Breast epithelium (tissue), 4 donors: Measurements from ENCODE around the gene SLC43A2. TPM values are rescaled to one million over a fixed set of nuclear protein-coding genes. Genes with fewer than 3 reads are reported as not detected.
"Not testable (repeated sequence)": the region's sequence is repeated elsewhere in the genome, so short reads cannot be mapped to it uniquely, and the experiment has no call there.

ENCODE experiments used
- DNase-seq, 2 donors: peaks; one replicate each; pipeline ENCODE4 v3.0.0-alpha.2; 2019; ENCODE audit warnings: low spot score in 2 of 2
- H3K27ac ChIP-seq, 2 donors: fragments of 200-600 bp; sonication (generic) in 1 of 2; one replicate each; pipeline ENCODE4 v1.5.1; 2016 to 2019; ENCODE audit warnings: mild to moderate bottlenecking in 1 of 2
- H3K27me3 ChIP-seq, 2 donors: fragments of 200-600 bp; sonication (generic) in 1 of 2; one replicate each; pipeline versions ENCODE4 v1.5.1 to v1.6.0; 2017 to 2019; ENCODE audit warnings: control low read depth in 1 of 2, mild to moderate bottlenecking in 1 of 2
- H3K36me3 ChIP-seq: fragments of 200-600 bp; one replicate; pipeline ENCODE4 v1.5.1; 2019
- H3K4me1 ChIP-seq, 2 donors: fragments of 200-600 bp; sonication (generic); one replicate each; pipeline ENCODE4 v1.5.1; 2016 to 2019; ENCODE audit warnings: control low read depth in 1 of 2
- H3K4me3 ChIP-seq, 3 donors: fragments of 200-600 bp; sonication (generic); 1 replicate in 2 of 3; 2 replicates in 1 of 3; pipeline ENCODE4 v1.5.1; 2016 to 2019; ENCODE audit warnings: mild to moderate bottlenecking in 3 of 3, moderate library complexity in 2 of 3
- H3K9me3 ChIP-seq, 2 donors: fragments of 200-600 bp; sonication (generic) in 1 of 2; one replicate each; pipeline ENCODE4 v1.5.1; 2016 to 2019; ENCODE audit warnings: control low read depth in 1 of 2
- POLR2A ChIP-seq: fragments of 450-650 bp; IDR thresholded peaks from one replicate; pipeline ENCODE4 v1.6.1; 2016; ENCODE audit warnings: antibody characterized with exemption, mild to moderate bottlenecking, moderate library complexity
- POLR2AphosphoS5 ChIP-seq, 3 donors: sonication (generic); formaldehyde crosslinking; IDR thresholded peaks; one replicate each; pipeline ENCODE4 v1.6.1; 2017; ENCODE audit warnings: antibody characterized with exemption in 3 of 3
- intact Hi-C: fragments of 100-400 bp; cut with DNase I; formaldehyde crosslinking; loops from one replicate; pipeline ENCODE4 v1.15.1; 2023; ENCODE audit warnings: low total_unique reads
- total RNA-seq, 3 donors: library from RNA; depleted of rRNA; stranded (reverse); fragments of >200 nt; gene quantifications; one replicate each; pipeline ENCODE4 v1.1.0, GENCODE V29; 2016
- TF ChIP-seq, protein P1 (sequence below), 3 donors: fragments of 450-650 bp; IDR thresholded peaks; one replicate each; pipeline ENCODE4 v1.5.1; 2016 to 2017; ENCODE audit warnings: antibody characterized with exemption in 3 of 3, mild to moderate bottlenecking in 3 of 3, moderate library complexity in 3 of 3

Gene SLC43A2
- total RNA-seq, 3 donors from 2014 or later = 13.8 to 18.9 (median 14.9) TPM

DNA sequence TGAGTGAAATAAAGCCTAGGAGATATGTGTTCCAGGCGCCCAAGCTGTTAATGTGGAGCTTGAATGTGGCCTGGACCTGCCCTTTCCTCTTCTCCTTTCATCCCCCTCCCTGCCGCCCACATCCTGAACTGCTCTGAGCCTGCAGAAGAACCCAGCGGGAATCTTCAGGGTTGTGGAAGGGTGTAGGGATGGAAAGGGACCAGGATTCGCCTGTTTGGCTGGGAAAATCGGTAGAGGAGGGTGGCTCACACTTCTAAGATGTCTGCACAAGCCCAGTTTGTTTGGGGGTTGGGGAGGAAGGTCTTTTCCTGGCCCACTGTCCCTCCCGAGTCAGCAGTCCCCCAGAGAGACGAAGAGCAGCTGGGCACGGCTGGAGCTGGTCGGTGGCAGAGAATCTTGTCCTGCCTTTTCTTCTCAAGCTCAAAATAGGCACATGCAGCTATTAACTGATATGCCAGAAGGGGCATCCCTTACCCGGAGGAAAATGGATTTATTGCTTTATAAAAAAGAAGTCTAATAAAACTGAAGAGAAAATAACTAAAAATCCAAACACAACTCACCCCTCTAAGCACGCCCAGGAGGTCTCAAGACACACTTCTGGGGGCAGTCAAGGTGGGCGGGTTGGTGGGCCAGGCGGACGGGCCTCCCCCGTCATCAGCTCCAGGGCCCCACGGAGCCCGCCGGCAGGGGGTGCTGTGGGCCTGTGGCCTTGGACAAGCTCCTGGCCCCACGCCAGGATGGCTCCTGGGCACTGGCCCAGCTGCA is 54.5 kb downstream of the SLC43A2 start:
- peak overlapping the region in 1 of 3 donors; percentile 20 for H3K4me3 ChIP-seq
- intact Hi-C loops = loop anchor here (5.0 kb wide), 1 partner anchor 53 kb away; the partner anchor contains the start of gene SLC43A2
- H3K27ac ChIP-seq = peak overlapping the region; percentile 82 to 88
- H3K4me1 ChIP-seq = peaks cover 8 to 23% of the 10 kb centered on the region in 2 donors
- DNase-seq = peak; percentile 76 to 87
- no peak for TF ChIP-seq POLR2A
- TF ChIP-seq, protein P1, sequence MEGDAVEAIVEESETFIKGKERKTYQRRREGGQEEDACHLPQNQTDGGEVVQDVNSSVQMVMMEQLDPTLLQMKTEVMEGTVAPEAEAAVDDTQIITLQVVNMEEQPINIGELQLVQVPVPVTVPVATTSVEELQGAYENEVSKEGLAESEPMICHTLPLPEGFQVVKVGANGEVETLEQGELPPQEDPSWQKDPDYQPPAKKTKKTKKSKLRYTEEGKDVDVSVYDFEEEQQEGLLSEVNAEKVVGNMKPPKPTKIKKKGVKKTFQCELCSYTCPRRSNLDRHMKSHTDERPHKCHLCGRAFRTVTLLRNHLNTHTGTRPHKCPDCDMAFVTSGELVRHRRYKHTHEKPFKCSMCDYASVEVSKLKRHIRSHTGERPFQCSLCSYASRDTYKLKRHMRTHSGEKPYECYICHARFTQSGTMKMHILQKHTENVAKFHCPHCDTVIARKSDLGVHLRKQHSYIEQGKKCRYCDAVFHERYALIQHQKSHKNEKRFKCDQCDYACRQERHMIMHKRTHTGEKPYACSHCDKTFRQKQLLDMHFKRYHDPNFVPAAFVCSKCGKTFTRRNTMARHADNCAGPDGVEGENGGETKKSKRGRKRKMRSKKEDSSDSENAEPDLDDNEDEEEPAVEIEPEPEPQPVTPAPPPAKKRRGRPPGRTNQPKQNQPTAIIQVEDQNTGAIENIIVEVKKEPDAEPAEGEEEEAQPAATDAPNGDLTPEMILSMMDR (IDR thresholded peaks at IDR 0.05) = peak; percentile 66 to 92 (median 90)
- peak; percentile 75 to 91 (median 83) for TF ChIP-seq POLR2AphosphoS5 (IDR thresholded peaks at IDR 0.05)
- H3K9me3 ChIP-seq = no peaks in the 10 kb centered on the region
- H3K27me3 ChIP-seq = no peaks in the 10 kb centered on the region
- H3K36me3 ChIP-seq = no peaks in the 10 kb centered on the region

DNA sequence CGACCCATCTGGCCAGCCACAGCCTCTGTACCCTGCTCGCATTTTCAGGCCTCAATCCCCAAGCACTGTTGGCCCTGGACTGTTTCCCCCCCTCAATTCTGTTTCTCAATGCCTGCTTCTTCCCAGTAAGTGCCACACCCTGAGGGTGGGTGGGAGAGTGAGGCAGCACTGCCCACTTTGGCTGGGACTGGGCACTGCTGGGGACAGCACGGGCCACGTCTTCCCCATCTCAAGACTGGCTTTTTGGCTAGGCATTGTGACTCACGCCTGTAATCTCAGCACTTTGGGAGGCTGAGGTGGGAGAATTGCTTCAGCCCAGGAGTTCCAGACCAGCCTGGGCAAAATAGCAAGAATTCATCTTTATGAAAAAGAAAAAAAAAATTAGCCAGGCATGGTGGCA is 56.0 kb downstream of the SLC43A2 start:
- not testable (repeated sequence) for H3K9me3 ChIP-seq, DNase-seq, H3K27me3 ChIP-seq, H3K4me3 ChIP-seq, H3K27ac ChIP-seq, H3K36me3 ChIP-seq
- intact Hi-C loops = loop anchor here (5.0 kb wide), 1 partner anchor 55 kb away; the partner anchor contains the start of gene SLC43A2
- peaks cover 2 to 16% of the 10 kb centered on the region in 2 donors for H3K4me1 ChIP-seq

DNA sequence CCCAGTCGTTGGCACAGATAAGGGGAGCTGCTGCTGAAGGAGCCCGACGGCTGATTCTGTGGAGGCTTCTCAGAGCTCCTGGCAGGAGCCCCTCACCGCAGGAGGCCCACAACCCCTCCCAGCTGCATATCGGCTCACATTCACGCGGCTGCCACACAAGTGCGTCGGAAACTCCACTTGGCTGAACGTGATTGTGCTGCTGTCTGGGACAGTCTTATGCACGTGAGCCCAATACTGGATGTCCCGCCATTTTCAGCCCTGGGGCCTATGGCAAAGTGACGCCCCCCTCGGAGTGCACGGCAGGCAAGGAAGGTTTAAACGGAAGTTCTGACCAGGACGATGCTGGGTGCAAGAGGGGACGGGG is 57.3 kb downstream of the SLC43A2 start:
- no peaks in the 10 kb centered on the region for H3K9me3 ChIP-seq
- intact Hi-C loops = loop anchor here (5.0 kb wide), 1 partner anchor 56 kb away; the partner anchor contains the start of gene SLC43A2
- no peak overlapping the region for H3K27ac ChIP-seq
- no peaks in the 10 kb centered on the region for H3K36me3 ChIP-seq
- H3K27me3 ChIP-seq = no peaks in the 10 kb centered on the region
- peaks cover 0 to 15% of the 10 kb centered on the region in 2 donors for H3K4me1 ChIP-seq
- H3K4me3 ChIP-seq = no peak overlapping the region
- no peak for DNase-seq
- TF ChIP-seq POLR2A (no peak), POLR2AphosphoS5 (IDR thresholded peaks at IDR 0.05) (no peak)
- TF ChIP-seq, protein P1 (IDR thresholded peaks at IDR 0.05) = no peak

DNA sequence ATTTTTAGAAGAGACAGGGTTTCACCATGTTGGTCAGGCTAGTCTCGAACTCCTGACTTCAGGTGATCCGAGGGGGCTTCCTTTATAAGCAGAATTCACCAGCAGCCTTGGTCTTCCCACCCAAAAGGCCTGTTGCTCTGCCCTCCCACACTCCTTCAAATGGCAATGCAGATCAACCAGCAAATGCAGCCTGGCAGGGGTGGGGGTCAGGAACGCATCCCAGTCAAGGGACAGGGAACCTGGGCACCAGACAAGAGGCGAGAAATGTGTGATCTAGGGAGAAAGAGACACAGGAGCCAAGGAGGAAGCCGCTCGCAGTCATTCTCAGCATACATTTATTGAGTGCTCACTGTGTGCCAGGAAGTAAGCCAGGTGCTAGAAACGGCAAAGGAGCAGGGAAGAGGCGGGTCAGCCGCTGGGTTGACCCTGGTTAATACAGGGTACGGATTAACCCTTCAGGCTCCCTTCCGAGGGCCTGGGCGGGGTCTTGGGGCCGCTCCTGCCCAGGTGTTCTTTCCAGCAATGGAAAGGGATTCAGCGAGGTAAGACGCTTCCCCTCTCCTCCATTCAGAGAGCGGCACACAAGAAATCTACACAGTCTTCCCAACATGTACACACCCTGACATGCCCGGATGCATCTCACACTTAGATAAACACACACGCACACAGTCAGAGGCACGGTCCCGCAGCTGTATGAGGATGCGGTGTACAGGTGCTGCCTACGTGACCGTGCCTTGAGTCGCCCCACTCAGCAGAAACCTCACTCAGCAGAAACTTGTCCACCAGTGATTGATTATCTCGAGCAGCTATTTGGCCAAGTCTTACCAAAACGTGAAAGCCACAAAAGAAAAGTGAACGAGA is 59.5 kb downstream of the SLC43A2 start:
- TF ChIP-seq POLR2AphosphoS5 (IDR thresholded peaks at IDR 0.05) = no peak
- TF ChIP-seq, protein P1 (IDR thresholded peaks at IDR 0.05) = no peak
- no peak for TF ChIP-seq POLR2A
- H3K36me3 ChIP-seq = no peaks in the 10 kb centered on the region
- no peak overlapping the region for H3K4me3 ChIP-seq
- H3K27me3 ChIP-seq = no peaks in the 10 kb centered on the region
- no peaks in the 10 kb centered on the region for H3K9me3 ChIP-seq
- intact Hi-C loops = no loop called here
- DNase-seq = no peak
- peaks cover 0 to 3% of the 10 kb centered on the region in 2 donors for H3K4me1 ChIP-seq
- no peak overlapping the region for H3K27ac ChIP-seq

DNA sequence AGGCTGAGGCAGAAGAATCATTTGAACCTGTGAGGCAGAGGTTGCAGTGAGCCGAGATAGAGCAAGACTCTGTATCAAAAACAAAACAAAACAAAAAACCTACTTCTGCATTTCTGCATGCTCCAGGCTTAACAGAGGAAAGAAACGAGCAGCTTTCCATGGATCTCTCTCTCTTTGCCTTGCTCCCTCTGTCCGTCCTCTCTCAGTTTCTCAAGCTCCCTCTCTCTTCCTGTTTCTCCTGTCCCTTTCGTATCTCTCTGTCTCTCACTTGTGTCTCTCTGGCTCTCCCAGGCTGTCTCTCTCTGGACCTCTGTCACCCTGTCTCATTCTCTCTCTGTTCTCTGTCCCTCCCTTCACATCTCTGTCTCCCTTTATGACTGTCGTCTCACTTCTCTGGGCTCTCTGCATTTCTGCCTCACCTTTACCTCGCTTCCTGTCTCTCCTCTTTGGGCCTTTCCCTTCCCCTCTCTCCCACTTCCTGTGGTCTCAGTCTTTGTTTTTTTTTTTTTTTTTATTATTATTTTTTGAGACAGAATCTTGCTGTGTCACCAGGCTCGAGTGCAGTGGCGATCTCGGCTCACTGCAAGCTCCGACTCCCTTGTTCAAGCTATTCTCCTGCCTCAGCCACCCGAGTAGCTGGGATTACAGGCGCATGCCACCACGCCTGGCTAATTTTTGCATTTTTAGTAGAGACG is 62.0 kb downstream of the SLC43A2 start:
- Histone ChIP-seq H3K27me3 (no peaks in the 10 kb centered on the region), H3K4me3 (no peak overlapping the region), H3K9me3 (no peaks in the 10 kb centered on the region), H3K36me3 (no peaks in the 10 kb centered on the region), H3K4me1 (no peaks in the 10 kb centered on the region), H3K27ac (no peak overlapping the region)
- intact Hi-C loops = no loop called here
- no peak for TF ChIP-seq POLR2A
- TF ChIP-seq, protein P1 (IDR thresholded peaks at IDR 0.05) = no peak
- TF ChIP-seq POLR2AphosphoS5 (IDR thresholded peaks at IDR 0.05) = no peak
- DNase-seq = no peak
